ENCODE results near the gene LAPTM5.

DNA sequence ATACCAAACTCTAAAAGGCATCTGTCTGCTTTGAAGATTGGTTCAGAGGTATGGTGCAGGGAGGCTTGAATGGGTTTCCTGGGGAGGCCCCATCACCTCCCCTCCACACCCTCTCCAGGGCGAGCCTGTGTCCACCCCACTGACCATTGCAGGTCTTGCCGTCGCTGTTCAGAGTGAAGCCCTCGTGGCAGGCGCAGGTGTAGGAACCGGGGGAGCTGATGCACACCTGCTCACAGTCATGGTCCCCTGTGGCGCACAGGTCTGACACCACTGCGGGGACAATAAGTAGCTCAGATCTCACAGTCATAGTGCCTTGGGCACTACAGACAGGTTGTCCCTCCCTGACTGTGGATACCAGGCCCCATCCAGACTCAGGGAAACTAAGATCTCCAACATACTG, 40.9 kb downstream of the LAPTM5 start:
- TF ChIP-seq POLR2AphosphoS5 (IDR thresholded peaks at IDR 0.05; ENCODE audit: low read depth, low read length): no peak
- no peak for TF ChIP-seq POLR2A (IDR thresholded peaks at IDR 0.05; ENCODE audit: low read depth, low read length)
- no peak for TF ChIP-seq TAF1 (IDR thresholded peaks at IDR 0.05; ENCODE audit: borderline replicate concordance, low read depth, low read length)
